GM12878 (cell line): ENCODE measurements around the gene ASTN1.

Source experiments
- CHD4 ChIP-seq: fragments of 200-600 bp; sonication (generic); IDR thresholded peaks from 2 replicates; pipeline ENCODE4 v1.6.1; 2016; ENCODE audit warnings: mild to moderate bottlenecking
- CTCF ChIP-seq, 3 experiments: IDR thresholded peaks in 2 of 3; conservative IDR thresholded peaks in 1 of 3; 2 replicates each; pipeline ENCODE4 v1.5.1; 2011; ENCODE audit warnings: low read depth in 3 of 3, low read length in 3 of 3, mild to moderate bottlenecking in 3 of 3, control low read depth in 2 of 3, moderate library complexity in 2 of 3, inconsistent platforms in 1 of 3, mixed read lengths in 1 of 3; ENCODE audit not compliant: control insufficient read depth in 2 of 3, insufficient read depth in 1 of 3; ENCODE audit errors: extremely low read depth in 1 of 3
- EZH2 ChIP-seq: IDR thresholded peaks from 2 replicates; pipeline ENCODE4 v1.6.1; 2012; ENCODE audit warnings: low read depth, mild to moderate bottlenecking, control low read depth, inconsistent platforms, low read length, borderline replicate concordance; ENCODE audit not compliant: control insufficient read depth
- GABPA ChIP-seq: IDR thresholded peaks from 2 replicates; pipeline ENCODE4 v1.6.1; 2014; ENCODE audit warnings: antibody characterized with exemption, low read depth, mild to moderate bottlenecking, inconsistent platforms
- JUND ChIP-seq: IDR thresholded peaks from 2 replicates; pipeline ENCODE4 v1.6.1; 2012; ENCODE audit warnings: low read depth, mild to moderate bottlenecking, low read length, improper control_type of control experiment, moderate library complexity
- NFIC ChIP-seq: IDR thresholded peaks from 2 replicates; pipeline ENCODE4 v1.6.1; 2012; ENCODE audit warnings: low read depth, mild to moderate bottlenecking, inconsistent platforms, low read length, moderate library complexity
- RAD21 ChIP-seq: IDR thresholded peaks from 2 replicates; pipeline ENCODE4 v1.6.1; 2011; ENCODE audit warnings: mild to moderate bottlenecking, low read depth, low read length, moderate library complexity; ENCODE audit not compliant: insufficient read depth
- SIN3A ChIP-seq: IDR thresholded peaks from 2 replicates; pipeline ENCODE4 v1.6.1; 2012; ENCODE audit warnings: low read depth, low read length, improper control_type of control experiment
- ZSCAN29 ChIP-seq: fragments of 450-650 bp; IDR thresholded peaks from 2 replicates; pipeline ENCODE4 v1.6.1; 2017; ENCODE audit warnings: mild to moderate bottlenecking, moderate library complexity

GRCh38 chr1:177165069-177165439 lies 542 bp upstream of the ASTN1 start:
- TF ChIP-seq JUND (no peak), GABPA (no peak), CTCF (IDR thresholded peaks at IDR 0.05 in 2 of 3, conservative IDR thresholded peaks at IDR 0.05 in 1 of 3; ENCODE audit: control insufficient read depth in 2 of 3, extremely low read depth in 1 of 3, insufficient read depth in 1 of 3, low read depth in 3 of 3, low read length in 3 of 3) (no peak), EZH2 (no peak), NFIC (no peak), SIN3A (no peak), RAD21 (no peak), ZSCAN29 (no peak), CHD4 (no peak)
